ENCODE results near the gene SYAP1.

DNA sequence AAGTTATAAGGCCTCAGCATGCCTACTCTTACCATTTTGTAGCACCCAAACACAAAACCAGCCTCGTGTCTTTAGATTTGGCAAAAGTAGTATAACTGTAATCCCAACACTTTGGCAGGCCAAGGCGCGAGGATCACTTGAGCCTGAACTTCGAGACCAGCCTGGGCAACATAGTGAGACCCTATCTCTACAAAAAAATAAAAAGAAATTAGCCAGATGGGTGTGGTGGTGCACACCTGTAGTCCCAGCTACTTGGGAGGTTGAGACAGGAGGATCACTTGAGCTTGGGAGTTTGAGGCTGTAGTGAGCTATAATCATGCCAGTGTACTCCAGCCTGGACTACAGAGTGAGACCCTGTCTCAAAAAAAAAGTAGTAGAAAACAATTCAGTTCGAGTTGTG, 17.6 kb downstream of the SYAP1 start:
- TF ChIP-seq POLR2A (IDR thresholded peaks at IDR 0.05): no peak
- TF ChIP-seq, protein P1, sequence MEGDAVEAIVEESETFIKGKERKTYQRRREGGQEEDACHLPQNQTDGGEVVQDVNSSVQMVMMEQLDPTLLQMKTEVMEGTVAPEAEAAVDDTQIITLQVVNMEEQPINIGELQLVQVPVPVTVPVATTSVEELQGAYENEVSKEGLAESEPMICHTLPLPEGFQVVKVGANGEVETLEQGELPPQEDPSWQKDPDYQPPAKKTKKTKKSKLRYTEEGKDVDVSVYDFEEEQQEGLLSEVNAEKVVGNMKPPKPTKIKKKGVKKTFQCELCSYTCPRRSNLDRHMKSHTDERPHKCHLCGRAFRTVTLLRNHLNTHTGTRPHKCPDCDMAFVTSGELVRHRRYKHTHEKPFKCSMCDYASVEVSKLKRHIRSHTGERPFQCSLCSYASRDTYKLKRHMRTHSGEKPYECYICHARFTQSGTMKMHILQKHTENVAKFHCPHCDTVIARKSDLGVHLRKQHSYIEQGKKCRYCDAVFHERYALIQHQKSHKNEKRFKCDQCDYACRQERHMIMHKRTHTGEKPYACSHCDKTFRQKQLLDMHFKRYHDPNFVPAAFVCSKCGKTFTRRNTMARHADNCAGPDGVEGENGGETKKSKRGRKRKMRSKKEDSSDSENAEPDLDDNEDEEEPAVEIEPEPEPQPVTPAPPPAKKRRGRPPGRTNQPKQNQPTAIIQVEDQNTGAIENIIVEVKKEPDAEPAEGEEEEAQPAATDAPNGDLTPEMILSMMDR (IDR thresholded peaks at IDR 0.05): no peak
